GM08714 (cell line): ENCODE results near the gene CLEC7A.

Experiments used
- H3K4me3 ChIP-seq: fragments of 200-500 bp; sonication (Bioruptor generic); 2 replicates; pipeline ENCODE4 v1.5.1; 2014; ENCODE audit warnings: mild to moderate bottlenecking, low read length, inconsistent platforms
- ZNF274 ChIP-seq: IDR thresholded peaks from 2 replicates; pipeline ENCODE4 v1.6.1; 2012; ENCODE audit warnings: mild to moderate bottlenecking, low read depth, low read length

The CLEC7A gene

GRCh38 chr12:10155966-10156365 lies 26.0 kb upstream of the CLEC7A start:
- H3K4me3 ChIP-seq = no peak overlapping the region
- no peak for TF ChIP-seq ZNF274

GRCh38 chr12:10154145-10154496 lies 24.1 kb upstream of the CLEC7A start:
- peak overlapping the region; percentile 68; the same call in 1 of the 2 replicates for H3K4me3 ChIP-seq
- no peak for TF ChIP-seq ZNF274

- H3K4me3 ChIP-seq = peak overlapping the region; percentile 68; the same call in 1 of the 2 replicates
- no peak for TF ChIP-seq ZNF274
Observed at GRCh38 chr12:10153271-10154144, 23.5 kb upstream of the CLEC7A start.

- H3K4me3 ChIP-seq = no peak overlapping the region
- no peak for TF ChIP-seq ZNF274
Observed at GRCh38 chr12:10151621-10152020, 21.6 kb upstream of the CLEC7A start.

- no peak for TF ChIP-seq ZNF274
- H3K4me3 ChIP-seq = no peak overlapping the region
Observed at GRCh38 chr12:10147714-10148403, 17.9 kb upstream of the CLEC7A start.

- H3K4me3 ChIP-seq = no peak overlapping the region
- TF ChIP-seq ZNF274 = no peak
Observed at GRCh38 chr12:10142976-10143589, 13.1 kb upstream of the CLEC7A start.

GRCh38 chr12:10140001-10140400 lies 10.0 kb upstream of the CLEC7A start:
- TF ChIP-seq ZNF274 = no peak
- no peak overlapping the region for H3K4me3 ChIP-seq

- no peak overlapping the region for H3K4me3 ChIP-seq
- no peak for TF ChIP-seq ZNF274
Observed at GRCh38 chr12:10136637-10137205, 6.7 kb upstream of the CLEC7A start.

GRCh38 chr12:10135126-10135525 lies 5.1 kb upstream of the CLEC7A start:
- TF ChIP-seq ZNF274 = no peak
- no peak overlapping the region for H3K4me3 ChIP-seq

- no peak for TF ChIP-seq ZNF274
- no peak overlapping the region for H3K4me3 ChIP-seq
Observed at GRCh38 chr12:10132850-10133370, 2.9 kb upstream of the CLEC7A start.

- TF ChIP-seq ZNF274 = no peak
- H3K4me3 ChIP-seq = no peak overlapping the region
Observed at GRCh38 chr12:10131111-10131690, 1.2 kb upstream of the CLEC7A start.

GRCh38 chr12:10128687-10129086 lies 1.3 kb downstream of the CLEC7A start:
- no peak for TF ChIP-seq ZNF274
- H3K4me3 ChIP-seq = no peak overlapping the region

- TF ChIP-seq ZNF274 = no peak
- no peak overlapping the region for H3K4me3 ChIP-seq
Observed at GRCh38 chr12:10126413-10126812, 3.6 kb downstream of the CLEC7A start.

- H3K4me3 ChIP-seq = no peak overlapping the region
Observed at GRCh38 chr12:10122689-10123088, 7.3 kb downstream of the CLEC7A start.

More at GRCh38 chr12:10122689-10123088, 7.3 kb downstream of the CLEC7A start:
- TF ChIP-seq ZNF274 = no peak
